Panc1 (cell line): ENCODE results near the gene APMAP. TPM values are rescaled to one million over a fixed set of nuclear protein-coding genes. Genes with fewer than 3 reads are reported as not detected.

Source experiments
- ATAC-seq: fragments of 200-7000 bp; cut with Tn5 transposase; 2 replicates; pipeline ENCODE4 v1.9.1; 2020; ENCODE audit warnings: mild to moderate bottlenecking, moderate library complexity
- BruUV-seq: library from RNA; stranded (reverse); fragments of 400-500 nt; replicated peaks from 2 replicates; lab custom pipeline; 2021; lab: Mats Ljungman, UMichigan
- CTCF ChIA-PET: fragments of 300-600 bp; sonication (Branson Sonifier 250); formaldehyde crosslinking; loops from one replicate; lab custom pipeline; 2022; ENCODE audit warnings: antibody characterized with exemption; lab: Charles Lee
- POLR2A ChIA-PET: fragments of 300-600 bp; sonication (Branson Sonifier 250); formaldehyde crosslinking; loops from one replicate; lab custom pipeline; 2022; ENCODE audit warnings: antibody characterized with exemption; lab: Charles Lee
- DNase-seq: peaks from one replicate; pipeline ENCODE4 v3.0.0-alpha.2; 2010; ENCODE audit warnings: low read depth, low spot score
- H3K27ac ChIP-seq: 2 replicates; pipeline ENCODE4 v1.5.1; 2011; ENCODE audit warnings: mild to moderate bottlenecking, low read length, inconsistent platforms
- H3K27me3 ChIP-seq: fragments of 200-500 bp; sonication (Bioruptor generic); 2 replicates; pipeline ENCODE4 v1.6.0; 2014; ENCODE audit warnings: low read length, inconsistent platforms; ENCODE audit not compliant: control insufficient read depth, insufficient read depth
- H3K36me3 ChIP-seq: fragments of 200-500 bp; sonication (Bioruptor generic); 2 replicates; pipeline ENCODE4 v1.5.1; 2014; ENCODE audit warnings: inconsistent platforms, mild to moderate bottlenecking, low read length, moderate library complexity; ENCODE audit not compliant: control insufficient read depth, insufficient read depth
- H3K4me1 ChIP-seq: 2 replicates; pipeline ENCODE4 v1.5.1; 2011; ENCODE audit warnings: inconsistent platforms, mild to moderate bottlenecking, low read length, moderate library complexity; ENCODE audit not compliant: control insufficient read depth, insufficient read depth
- H3K4me3 ChIP-seq, 2 experiments: 2 replicates each; pipeline ENCODE4 v1.5.1; 2011 to 2012; ENCODE audit warnings: low read depth in 2 of 2, low read length in 2 of 2, mild to moderate bottlenecking in 2 of 2, inconsistent platforms in 1 of 2, moderate library complexity in 1 of 2
- H3K9me3 ChIP-seq: fragments of 200-500 bp; sonication (Bioruptor generic); 2 replicates; pipeline ENCODE4 v1.5.1; 2014; ENCODE audit warnings: low read depth, mild to moderate bottlenecking, inconsistent platforms, low read length, moderate library complexity; ENCODE audit not compliant: control insufficient read depth, insufficient read depth
- CTCF ChIP-seq: fragments of 450-650 bp; IDR thresholded peaks from 2 replicates; pipeline ENCODE4 v1.5.1; 2017; ENCODE audit warnings: mild to moderate bottlenecking
- POLR2AphosphoS5 ChIP-seq: IDR thresholded peaks from 2 replicates; pipeline ENCODE4 v1.6.1; 2012; ENCODE audit warnings: mild to moderate bottlenecking, low read depth, low read length, moderate library complexity
- REST ChIP-seq, 2 experiments: IDR thresholded peaks; 2 replicates each; pipeline ENCODE4 v1.6.1; 2011 to 2012; ENCODE audit warnings: low read depth in 2 of 2, control low read depth in 1 of 2, low read length in 1 of 2, mild to moderate bottlenecking in 1 of 2, moderate library complexity in 1 of 2; ENCODE audit not compliant: insufficient read depth in 1 of 2
- SIN3A ChIP-seq: IDR thresholded peaks from 2 replicates; pipeline ENCODE4 v1.6.1; 2012; ENCODE audit warnings: low read depth, mild to moderate bottlenecking, low read length, moderate library complexity, borderline replicate concordance; ENCODE audit not compliant: insufficient read depth
- TCF7L2 ChIP-seq: IDR thresholded peaks from 2 replicates; pipeline ENCODE4 v1.6.1; 2011; ENCODE audit warnings: mild to moderate bottlenecking, low read depth, low read length, inconsistent platforms
- in situ Hi-C: cut with HindIII; loops from 2 replicates; pipeline ENCODE4 v1.10.0; 2016; ENCODE audit warnings: low sequenced_read_pairs, low pct_unique_long_range_greater_than_20kb
- intact Hi-C: fragments of 100-400 bp; cut with micrococcal nuclease; formaldehyde crosslinking; loops from one replicate; pipeline ENCODE4 v1.10.0; 2022; ENCODE audit not compliant: unreplicated experiment
- total RNA-seq: library from RNA; stranded (reverse); gene quantifications from one replicate; pipeline ENCODE4 v1.2.1, GENCODE V29; 2021; ENCODE audit not compliant: unreplicated experiment

The APMAP gene
- total RNA-seq, 1 experiment from 2014 or later = 165 TPM

- Histone ChIP-seq H3K9me3 (no peaks in the 10 kb centered on the region), H3K27ac (no peak overlapping the region), H3K4me1 (no peaks in the 10 kb centered on the region; the same call in 1 of the 2 replicates), H3K27me3 (no peaks in the 10 kb centered on the region), H3K4me3 (no peak overlapping the region), H3K36me3 (no peaks in the 10 kb centered on the region)
- DNase-seq (no peak), ATAC-seq (no peak)
- CTCF ChIA-PET = no interaction called here
- intact Hi-C loops (no loop called here), in situ Hi-C loops (no loop called here)
- TF ChIP-seq TCF7L2 = no peak
- TF ChIP-seq SIN3A = no peak
- no peak for TF ChIP-seq POLR2AphosphoS5
- TF ChIP-seq REST (IDR thresholded peaks at IDR 0.05; ENCODE audit: insufficient read depth in 1 of 2, low read depth in 2 of 2, low read length in 1 of 2) = no peak
- no peak for TF ChIP-seq CTCF
- POLR2A ChIA-PET = no interaction called here
- no TSS peak for BruUV-seq
Observed at GRCh38 chr20:25021336-25021735, 28.8 kb upstream of the APMAP start.

- ChIA-PET CTCF (no interaction called here), POLR2A (no interaction called here)
- TF ChIP-seq TCF7L2 (no peak), POLR2AphosphoS5 (no peak), CTCF (no peak), SIN3A (no peak), REST (IDR thresholded peaks at IDR 0.05; ENCODE audit: insufficient read depth in 1 of 2, low read depth in 2 of 2, low read length in 1 of 2) (no peak)
- intact Hi-C loops (no loop called here), in situ Hi-C loops (no loop called here)
- Histone ChIP-seq H3K4me3 (no peak overlapping the region), H3K27ac (no peak overlapping the region), H3K9me3 (no peaks in the 10 kb centered on the region), H3K36me3 (no peaks in the 10 kb centered on the region), H3K27me3 (no peaks in the 10 kb centered on the region), H3K4me1 (no peaks in the 10 kb centered on the region; the same call in 1 of the 2 replicates)
- no peak for ATAC-seq
- no TSS peak for BruUV-seq
- no peak for DNase-seq
Observed at GRCh38 chr20:25020901-25021301, 28.4 kb upstream of the APMAP start.
